Measurements from ENCODE around the gene PPP1R36. TPM values are rescaled to one million over a fixed set of nuclear protein-coding genes. Genes with fewer than 3 reads are reported as not detected.
A peak's percentile ranks its signal among the peaks of the same experiment; 100 is the strongest.

PPP1R36 gene
- 10 to 100 TPM in 1 of 3 donors, 1 to 10 TPM in 2; 1.8 to 10.4 (median 7.6) TPM for total RNA-seq
- long read RNA-seq, donor 1, partial matches to known transcripts = 0 of 3 reads
- long read RNA-seq, donor 1, other reads (novel, unspliced or antisense) = 3 of 3 reads
- long read RNA-seq, donor 2, partial matches to known transcripts = 2 of 5 reads
- long read RNA-seq, donor 2, other reads (novel, unspliced or antisense) = 3 of 5 reads

- Histone ChIP-seq H3K9me3 (no peaks in the 10 kb centered on the region), H3K4me3 (peak within 1 kb of the TSS; percentile 10), H3K4me1 (ENCODE audit: low read depth) (peaks cover 15% of the 10 kb centered on the region), H3K36me3 (ENCODE audit: low read depth) (no peaks in the 10 kb centered on the region)
- peak; percentile 83 to 88 (median 84) for DNase-seq
- peak; percentile 98 for ATAC-seq
- intact Hi-C loops (cut with DNase I, micrococcal nuclease) = loop anchor here in 1 of 2 donors (10.0 kb wide), 1 partner anchor 85 kb away; no protein-coding TSS in a partner anchor
- no peak for TF ChIP-seq CTCF (IDR thresholded peaks at IDR 0.05)
These were observed at the start of gene PPP1R36 for GRCh38 chr14:64549791-64550620. TSS of gene PPP1R36 (plus strand) at chr14:64549961. CDS start at chr14:64549998, 37 bp downstream.

- intact Hi-C loops (cut with DNase I, micrococcal nuclease) = no loop called here
- peaks cover 33% of the 10 kb centered on the region for H3K4me1 ChIP-seq (ENCODE audit: low read depth)
- no peaks in the 10 kb centered on the region for H3K9me3 ChIP-seq
- H3K4me3 ChIP-seq = no peak overlapping the region
- DNase-seq = no peak
- H3K36me3 ChIP-seq (ENCODE audit: low read depth) = no peaks in the 10 kb centered on the region
- ATAC-seq = no peak
- TF ChIP-seq CTCF (IDR thresholded peaks at IDR 0.05) = no peak
These were observed 49.7 kb upstream of the PPP1R36 start for GRCh38 chr14:64500088-64500487.

GRCh38 chr14:64501411-64502171 lies 48.2 kb upstream of the PPP1R36 start:
- H3K36me3 ChIP-seq (ENCODE audit: low read depth) = no peaks in the 10 kb centered on the region
- peaks cover 41% of the 10 kb centered on the region for H3K4me1 ChIP-seq (ENCODE audit: low read depth)
- no peaks in the 10 kb centered on the region for H3K9me3 ChIP-seq
- peak; percentile 2 for ATAC-seq
- intact Hi-C loops (cut with DNase I, micrococcal nuclease) = no loop called here
- DNase-seq = peak; percentile 57 to 61 (median 61)
- no peak for TF ChIP-seq CTCF (IDR thresholded peaks at IDR 0.05)
- H3K4me3 ChIP-seq = no peak overlapping the region

- H3K36me3 ChIP-seq (ENCODE audit: low read depth) = no peaks in the 10 kb centered on the region
- peaks cover 47% of the 10 kb centered on the region for H3K4me1 ChIP-seq (ENCODE audit: low read depth)
- H3K9me3 ChIP-seq = no peaks in the 10 kb centered on the region
- no peak overlapping the region for H3K4me3 ChIP-seq
- ATAC-seq (no peak), DNase-seq (peak in 1 of 3 donors; percentile 29)
- TF ChIP-seq CTCF (IDR thresholded peaks at IDR 0.05) = no peak
- intact Hi-C loops (cut with DNase I, micrococcal nuclease) = no loop called here
These were observed 47.3 kb upstream of the PPP1R36 start for GRCh38 chr14:64502456-64502855.

GRCh38 chr14:64502887-64503433 lies 46.8 kb upstream of the PPP1R36 start:
- intact Hi-C loops (cut with DNase I, micrococcal nuclease) = no loop called here
- Histone ChIP-seq H3K4me3 (peak overlapping the region; percentile 79), H3K4me1 (ENCODE audit: low read depth) (peaks cover 52% of the 10 kb centered on the region), H3K9me3 (no peaks in the 10 kb centered on the region), H3K36me3 (ENCODE audit: low read depth) (no peaks in the 10 kb centered on the region)
- ATAC-seq = no peak
- no peak for TF ChIP-seq CTCF (IDR thresholded peaks at IDR 0.05)
- peak in 2 of 3 donors; percentile 42 to 59 for DNase-seq
